GM18502 (cell line): Measurements from ENCODE around the gene HPS1.

ENCODE experiments used
- ATAC-seq: cut with Tn5 transposase; IDR thresholded peaks from one replicate; pipeline ENCODE4 v1.9.1; 2021; ENCODE audit warnings: mild to moderate bottlenecking; ENCODE audit not compliant: unreplicated experiment, poor library complexity

Gene HPS1

GRCh38 chr10:98433881-98434732, 12.6 kb downstream of the HPS1 start:
- no peak for ATAC-seq

GRCh38 chr10:98433371-98433770, 13.4 kb downstream of the HPS1 start:
- no peak for ATAC-seq

GRCh38 chr10:98432330-98432729, 14.4 kb downstream of the HPS1 start:
- ATAC-seq = no peak

- no peak for ATAC-seq
Observed at GRCh38 chr10:98431016-98431415, 15.7 kb downstream of the HPS1 start.

GRCh38 chr10:98430427-98430826, 16.3 kb downstream of the HPS1 start:
- no peak for ATAC-seq

GRCh38 chr10:98429320-98430072, 17.2 kb downstream of the HPS1 start:
- no peak for ATAC-seq

- no peak for ATAC-seq
Observed at GRCh38 chr10:98427011-98427515, 19.7 kb downstream of the HPS1 start.

GRCh38 chr10:98425511-98426352, 21.0 kb downstream of the HPS1 start:
- ATAC-seq = peak; percentile 76

GRCh38 chr10:98424295-98425254, 22.2 kb downstream of the HPS1 start:
- no peak for ATAC-seq

GRCh38 chr10:98423691-98424120, 23.0 kb downstream of the HPS1 start:
- no peak for ATAC-seq

- no peak for ATAC-seq
Observed at GRCh38 chr10:98422182-98422581, 24.6 kb downstream of the HPS1 start.

GRCh38 chr10:98420786-98421185, 25.9 kb downstream of the HPS1 start:
- ATAC-seq = no peak

- no peak for ATAC-seq
Observed at GRCh38 chr10:98419469-98420261, 27.1 kb downstream of the HPS1 start.

- no peak for ATAC-seq
Observed at GRCh38 chr10:98418665-98419468, 27.9 kb downstream of the HPS1 start.

- ATAC-seq = no peak
Observed at GRCh38 chr10:98417973-98418664, 28.6 kb downstream of the HPS1 start.

GRCh38 chr10:98417481-98417959, 29.2 kb downstream of the HPS1 start:
- no peak for ATAC-seq
